Gastroesophageal sphincter (tissue), 4 donors: Measurements from ENCODE around the gene COQ7. TPM values are rescaled to one million over a fixed set of nuclear protein-coding genes. Genes with fewer than 3 reads are reported as not detected.
A peak's percentile ranks its signal among the peaks of the same experiment; 100 is the strongest.

Experiments
- ATAC-seq: fragments of 150-250 bp; one replicate; pipeline ENCODE4 v1.9.1; 2016; ENCODE audit warnings: mild to moderate bottlenecking, moderate library complexity
- H3K27ac ChIP-seq, 4 donors: fragments of 200-600 bp; sonication (generic) in 3 of 4; 1 replicate in 3 of 4; 2 replicates in 1 of 4; pipeline ENCODE4 v1.5.1; 2016 to 2019
- H3K27me3 ChIP-seq: fragments of 200-600 bp; sonication (generic); one replicate; pipeline ENCODE4 v1.5.1; 2019
- H3K36me3 ChIP-seq, 2 donors: fragments of 200-600 bp; sonication (generic); one replicate each; pipeline ENCODE4 v1.5.1; 2019; ENCODE audit warnings: control low read depth in 1 of 2
- H3K4me1 ChIP-seq, 3 donors: fragments of 200-600 bp; sonication (generic); 1 replicate in 2 of 3; 2 replicates in 1 of 3; pipeline ENCODE4 v1.5.1; 2016 to 2019; ENCODE audit warnings: control low read depth in 2 of 3
- H3K4me3 ChIP-seq, 2 donors: fragments of 200-600 bp; sonication (generic); one replicate each; pipeline ENCODE4 v1.5.1; 2019; ENCODE audit warnings: mild to moderate bottlenecking in 1 of 2, moderate library complexity in 1 of 2
- H3K9me3 ChIP-seq, 3 donors: fragments of 200-600 bp; sonication (generic); one replicate each; pipeline ENCODE4 v1.5.1; 2017 to 2019; ENCODE audit warnings: control low read depth in 2 of 3
- CTCF ChIP-seq, 4 experiments: fragments of 200-600 bp in 2 of 4; fragments of 450-650 bp in 2 of 4; sonication (generic) in 1 of 4; IDR thresholded peaks; one replicate each; pipeline ENCODE4 v1.5.1; 2017 to 2019; ENCODE audit warnings: antibody characterized with exemption in 4 of 4, mild to moderate bottlenecking in 2 of 4, moderate library complexity in 2 of 4
- EP300 ChIP-seq: sonication (generic); formaldehyde crosslinking; IDR thresholded peaks from one replicate; pipeline ENCODE4 v1.6.1; 2017; ENCODE audit warnings: antibody characterized with exemption, mild to moderate bottlenecking
- POLR2A ChIP-seq, 2 donors: fragments of 450-650 bp; IDR thresholded peaks; one replicate each; pipeline ENCODE4 v1.6.1; 2017; ENCODE audit warnings: antibody characterized with exemption in 2 of 2, mild to moderate bottlenecking in 2 of 2, moderate library complexity in 1 of 2
- POLR2AphosphoS5 ChIP-seq: sonication (generic); formaldehyde crosslinking; IDR thresholded peaks from one replicate; pipeline ENCODE4 v1.6.1; 2017; ENCODE audit warnings: antibody characterized with exemption
- WGBS, 2 donors: methylation state at CpG; one replicate each; pipeline ENCODE4 v1.1.5; 2018; ENCODE audit warnings: low coverage in 1 of 2; 5-methylcytosine and 5-hydroxymethylcytosine counted together
- total RNA-seq, 4 donors: library from RNA; depleted of rRNA; stranded (reverse); fragments of >200 nt; gene quantifications; one replicate each; pipeline ENCODE4 v1.1.0, GENCODE V29; 2016

Gene COQ7
- total RNA-seq, 4 donors from 2014 or later = 28.9 to 37.8 (median 34.3) TPM

- H3K9me3 ChIP-seq = no peaks in the 10 kb centered on the region
- H3K4me3 ChIP-seq = no peak overlapping the region
- peaks cover 0 to 17% of the 10 kb centered on the region in 2 donors for H3K36me3 ChIP-seq
- no peak overlapping the region for H3K27ac ChIP-seq
- no peak for ATAC-seq
- WGBS, 2 donors = 88 to 100% methylated on average over 3 to 4 of the region's 5 CpGs
- TF ChIP-seq EP300 (no peak), POLR2AphosphoS5 (no peak), POLR2A (IDR thresholded peaks at IDR 0.05) (no peak), CTCF (IDR thresholded peaks at IDR 0.05) (no peak)
- no peaks in the 10 kb centered on the region for H3K27me3 ChIP-seq
- H3K4me1 ChIP-seq = peaks cover 0 to 18% (median 0%) of the 10 kb centered on the region in 3 donors
Measured at GRCh38 chr16:19084879-19085278, 17.5 kb downstream of the COQ7 start.

- 29 to 61% methylated on average over 3 to 6 of the region's 8 CpGs for WGBS, 2 donors
- TF ChIP-seq POLR2A (IDR thresholded peaks at IDR 0.05) (no peak), EP300 (no peak), CTCF (IDR thresholded peaks at IDR 0.05) (no peak), POLR2AphosphoS5 (no peak)
- H3K9me3 ChIP-seq = no peaks in the 10 kb centered on the region
- H3K4me3 ChIP-seq = no peak overlapping the region
- H3K36me3 ChIP-seq = peaks cover 0 to 17% of the 10 kb centered on the region in 2 donors
- no peak for ATAC-seq
- H3K27me3 ChIP-seq = no peaks in the 10 kb centered on the region
- peaks cover 0 to 18% (median 0%) of the 10 kb centered on the region in 3 donors for H3K4me1 ChIP-seq
- peak overlapping the region in 1 of 4 donors; percentile 65 for H3K27ac ChIP-seq
Measured at GRCh38 chr16:19085679-19086200, 18.3 kb downstream of the COQ7 start.

GRCh38 chr16:19086322-19087199 is 19.1 kb downstream of the COQ7 start:
- H3K4me3 ChIP-seq = peak overlapping the region; percentile 2 to 50
- H3K27ac ChIP-seq = peak overlapping the region in 2 of 4 donors; percentile 33 to 65
- H3K9me3 ChIP-seq = no peaks in the 10 kb centered on the region
- TF ChIP-seq EP300 (no peak), CTCF (IDR thresholded peaks at IDR 0.05) (peak; percentile 97 to 100 (median 98)), POLR2AphosphoS5 (peak; percentile 26)
- 9 to 44% methylated on average over 4 to 23 of the region's 52 CpGs for WGBS, 2 donors
- peak; percentile 96 for ATAC-seq
- peaks cover 0 to 9% of the 10 kb centered on the region in 2 donors for H3K36me3 ChIP-seq
- no peaks in the 10 kb centered on the region for H3K27me3 ChIP-seq
- peaks cover 0 to 18% (median 0%) of the 10 kb centered on the region in 3 donors for H3K4me1 ChIP-seq

GRCh38 chr16:19088341-19088916 is 21.0 kb downstream of the COQ7 start:
- Histone ChIP-seq H3K9me3 (no peaks in the 10 kb centered on the region), H3K36me3 (no peaks in the 10 kb centered on the region), H3K4me3 (no peak overlapping the region), H3K4me1 (peaks cover 0 to 18% (median 0%) of the 10 kb centered on the region in 3 donors), H3K27ac (no peak overlapping the region), H3K27me3 (no peaks in the 10 kb centered on the region)
- TF ChIP-seq POLR2A (IDR thresholded peaks at IDR 0.05) (no peak), POLR2AphosphoS5 (no peak)
- no peak for ATAC-seq
- 76 to 84% methylated on average over 4 to 5 of the region's 5 CpGs for WGBS, 2 donors

GRCh38 chr16:19089410-19089955 is 22.1 kb downstream of the COQ7 start:
- H3K27me3 ChIP-seq = no peaks in the 10 kb centered on the region
- ATAC-seq = no peak
- no peak for TF ChIP-seq EP300
- no peak for TF ChIP-seq POLR2AphosphoS5
- WGBS, 2 donors = 86 to 100% methylated on average over 1 to 3 of the region's 3 CpGs
- H3K9me3 ChIP-seq = no peaks in the 10 kb centered on the region
- no peak overlapping the region for H3K4me3 ChIP-seq
- peaks cover 0 to 18% (median 0%) of the 10 kb centered on the region in 3 donors for H3K4me1 ChIP-seq
- H3K36me3 ChIP-seq = no peaks in the 10 kb centered on the region
- H3K27ac ChIP-seq = no peak overlapping the region
